Caco-2 (cell line): ENCODE measurements around the gene TACR1. TPM values are rescaled to one million over a fixed set of nuclear protein-coding genes. Genes with fewer than 3 reads are reported as not detected.
A peak's percentile ranks its signal among the peaks of the same experiment; 100 is the strongest.

Experiments used
- BruUV-seq: library from RNA; stranded (reverse); fragments of 400-500 nt; replicated peaks from 2 replicates; lab custom pipeline; 2021; lab: Mats Ljungman, UMichigan
- CTCF ChIA-PET: fragments of 300-600 bp; sonication (Branson Sonifier 250); formaldehyde crosslinking; loops from one replicate; lab custom pipeline; 2022; ENCODE audit warnings: antibody characterized with exemption; lab: Charles Lee
- POLR2A ChIA-PET: fragments of 300-600 bp; sonication (Branson Sonifier 250); formaldehyde crosslinking; loops from one replicate; lab custom pipeline; 2022; ENCODE audit warnings: antibody characterized with exemption; lab: Charles Lee
- DNase-seq, 2 experiments: peaks; one replicate each; pipeline versions ENCODE4 v3.0.0 to v3.0.0-alpha.2; 2020 to 2022
- H3K27me3 ChIP-seq: replicated peaks from 2 replicates; pipeline ENCODE4 v1.6.0; 2011; ENCODE audit warnings: low read length; ENCODE audit not compliant: control insufficient read depth, insufficient read depth
- H3K36me3 ChIP-seq: 2 replicates; pipeline ENCODE4 v1.5.1; 2011; ENCODE audit warnings: low read length; ENCODE audit not compliant: control insufficient read depth, insufficient read depth
- H3K4me1 ChIP-seq: fragments of 250-450 bp; sonication (Bioruptor Pico); 2 replicates; pipeline ENCODE4 v1.5.1; 2020; ENCODE audit warnings: mild to moderate bottlenecking
- H3K4me3 ChIP-seq: 2 replicates; pipeline ENCODE4 v1.5.1; 2011; ENCODE audit warnings: low read depth, mild to moderate bottlenecking, control low read depth, low read length
- H3K9me3 ChIP-seq: fragments of 250-450 bp; sonication (Bioruptor Pico); 2 replicates; pipeline ENCODE4 v1.5.1; 2020; ENCODE audit warnings: mild to moderate bottlenecking, moderate library complexity
- H3K27ac Mint-ChIP-seq: one replicate; pipeline ENCODE4 v1.8.0; 2022; ENCODE audit warnings: mixed read lengths; ENCODE audit not compliant: unreplicated experiment
- H3K27me3 Mint-ChIP-seq: one replicate; pipeline ENCODE4 v1.8.0; 2022; ENCODE audit warnings: mixed read lengths; ENCODE audit not compliant: insufficient read depth, unreplicated experiment
- H3K36me3 Mint-ChIP-seq: one replicate; pipeline ENCODE4 v1.8.0; 2022; ENCODE audit warnings: mild to moderate bottlenecking, mixed read lengths; ENCODE audit not compliant: insufficient read depth, unreplicated experiment
- H3K4me1 Mint-ChIP-seq: one replicate; pipeline ENCODE4 v1.8.0; 2022; ENCODE audit warnings: low read depth, mixed read lengths; ENCODE audit not compliant: unreplicated experiment
- H3K4me3 Mint-ChIP-seq: one replicate; pipeline ENCODE4 v1.8.0; 2022; ENCODE audit warnings: mild to moderate bottlenecking, moderate library complexity, mixed read lengths; ENCODE audit not compliant: unreplicated experiment
- H3K9me3 Mint-ChIP-seq: one replicate; pipeline ENCODE4 v1.8.0; 2022; ENCODE audit warnings: mixed read lengths; ENCODE audit not compliant: unreplicated experiment
- intact Hi-C: fragments of 100-400 bp; cut with micrococcal nuclease; formaldehyde crosslinking; loops from one replicate; pipeline ENCODE4 v1.10.0; 2022; ENCODE audit not compliant: unreplicated experiment
- total RNA-seq: library from RNA; stranded (reverse); gene quantifications from 2 replicates; pipeline ENCODE4 v1.2.3, GENCODE V29; 2022
- TF ChIP-seq, protein P1 (sequence below), 2 experiments: fragments of 200-600 bp in 1 of 2; IDR thresholded peaks; 1 replicate in 1 of 2; 2 replicates in 1 of 2; pipeline versions ENCODE4 v1.5.1 to v1.8.0; 2011 to 2022; ENCODE audit warnings: antibody characterized with exemption in 1 of 2, control low read depth in 1 of 2, inconsistent platforms in 1 of 2, low read depth in 1 of 2, low read length in 1 of 2, mild to moderate bottlenecking in 1 of 2, moderate library complexity in 1 of 2; ENCODE audit not compliant: insufficient read depth in 1 of 2, severe bottlenecking in 1 of 2, unreplicated experiment in 1 of 2

Gene TACR1
- total RNA-seq, 1 experiment from 2014 or later, result 0.07 TPM

GRCh38 chr2:75065402-75066008 is 133.8 kb downstream of the TACR1 start:
- Mint-ChIP-seq H3K27me3 (no peaks in the 10 kb centered on the region), H3K27ac (no peak overlapping the region), H3K9me3 (no peaks in the 10 kb centered on the region), H3K36me3 (no peaks in the 10 kb centered on the region), H3K4me1 (peaks cover 5% of the 10 kb centered on the region), H3K4me3 (no peak overlapping the region)
- no peaks in the 10 kb centered on the region for H3K27me3 ChIP-seq
- H3K36me3 ChIP-seq, result no peaks in the 10 kb centered on the region
- H3K9me3 ChIP-seq, result no peaks in the 10 kb centered on the region
- H3K4me1 ChIP-seq, result no peaks in the 10 kb centered on the region
- POLR2A ChIA-PET, result no interaction called here
- CTCF ChIA-PET, result interaction anchor here (1.6 kb wide), 1 partner anchor 88 kb away, joined by 5 read pairs; no protein-coding TSS in a partner anchor
- no peak overlapping the region for H3K4me3 ChIP-seq
- BruUV-seq, result no TSS peak
- intact Hi-C loops, result loop anchor here (1.0 to 5.0 kb wide), 6 partner anchors 87 to 563 kb away; partner anchors contain the start of gene TACR1
- DNase-seq, result no peak
- TF ChIP-seq, protein P1, sequence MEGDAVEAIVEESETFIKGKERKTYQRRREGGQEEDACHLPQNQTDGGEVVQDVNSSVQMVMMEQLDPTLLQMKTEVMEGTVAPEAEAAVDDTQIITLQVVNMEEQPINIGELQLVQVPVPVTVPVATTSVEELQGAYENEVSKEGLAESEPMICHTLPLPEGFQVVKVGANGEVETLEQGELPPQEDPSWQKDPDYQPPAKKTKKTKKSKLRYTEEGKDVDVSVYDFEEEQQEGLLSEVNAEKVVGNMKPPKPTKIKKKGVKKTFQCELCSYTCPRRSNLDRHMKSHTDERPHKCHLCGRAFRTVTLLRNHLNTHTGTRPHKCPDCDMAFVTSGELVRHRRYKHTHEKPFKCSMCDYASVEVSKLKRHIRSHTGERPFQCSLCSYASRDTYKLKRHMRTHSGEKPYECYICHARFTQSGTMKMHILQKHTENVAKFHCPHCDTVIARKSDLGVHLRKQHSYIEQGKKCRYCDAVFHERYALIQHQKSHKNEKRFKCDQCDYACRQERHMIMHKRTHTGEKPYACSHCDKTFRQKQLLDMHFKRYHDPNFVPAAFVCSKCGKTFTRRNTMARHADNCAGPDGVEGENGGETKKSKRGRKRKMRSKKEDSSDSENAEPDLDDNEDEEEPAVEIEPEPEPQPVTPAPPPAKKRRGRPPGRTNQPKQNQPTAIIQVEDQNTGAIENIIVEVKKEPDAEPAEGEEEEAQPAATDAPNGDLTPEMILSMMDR (IDR thresholded peaks at IDR 0.05; ENCODE audit: insufficient read depth in 1 of 2, low read depth in 1 of 2, low read length in 1 of 2, severe bottlenecking in 1 of 2, unreplicated experiment in 1 of 2), result no peak

- CTCF ChIA-PET, result interaction anchor here (0.9 to 1.6 kb wide), 2 partner anchors 89 to 176 kb away, joined by 3 to 5 read pairs; no protein-coding TSS in a partner anchor
- TF ChIP-seq, protein P1 (IDR thresholded peaks at IDR 0.05; ENCODE audit: insufficient read depth in 1 of 2, low read depth in 1 of 2, low read length in 1 of 2, severe bottlenecking in 1 of 2, unreplicated experiment in 1 of 2), result peak; percentile 91 to 92
- H3K36me3 ChIP-seq, result no peaks in the 10 kb centered on the region
- H3K27me3 ChIP-seq, result no peaks in the 10 kb centered on the region
- POLR2A ChIA-PET, result no interaction called here
- no peaks in the 10 kb centered on the region for H3K9me3 Mint-ChIP-seq
- DNase-seq, result peak; percentile 59 to 79
- H3K4me1 Mint-ChIP-seq, result peaks cover 5% of the 10 kb centered on the region
- no peaks in the 10 kb centered on the region for H3K27me3 Mint-ChIP-seq
- H3K27ac Mint-ChIP-seq, result no peak overlapping the region
- BruUV-seq, result no TSS peak
- no peaks in the 10 kb centered on the region for H3K9me3 ChIP-seq
- no peaks in the 10 kb centered on the region for H3K4me1 ChIP-seq
- intact Hi-C loops, result loop anchor here (1.0 to 5.0 kb wide), 6 partner anchors 88 to 564 kb away; partner anchors contain the start of gene TACR1
- no peak overlapping the region for H3K4me3 ChIP-seq
- H3K36me3 Mint-ChIP-seq, result no peaks in the 10 kb centered on the region
- no peak overlapping the region for H3K4me3 Mint-ChIP-seq
Measured at GRCh38 chr2:75064691-75065396, 134.5 kb downstream of the TACR1 start.

GRCh38 chr2:75063906-75064305 is 135.4 kb downstream of the TACR1 start:
- TF ChIP-seq, protein P1 (IDR thresholded peaks at IDR 0.05; ENCODE audit: insufficient read depth in 1 of 2, low read depth in 1 of 2, low read length in 1 of 2, severe bottlenecking in 1 of 2, unreplicated experiment in 1 of 2), result no peak
- Mint-ChIP-seq H3K36me3 (no peaks in the 10 kb centered on the region), H3K27me3 (no peaks in the 10 kb centered on the region)

More at GRCh38 chr2:75063906-75064305, 135.4 kb downstream of the TACR1 start:
- no peaks in the 10 kb centered on the region for H3K36me3 ChIP-seq
- H3K9me3 ChIP-seq, result no peaks in the 10 kb centered on the region
- H3K4me1 Mint-ChIP-seq, result peaks cover 5% of the 10 kb centered on the region
- H3K4me3 Mint-ChIP-seq, result no peak overlapping the region
- no TSS peak for BruUV-seq
- H3K27me3 ChIP-seq, result no peaks in the 10 kb centered on the region
- ChIA-PET POLR2A (no interaction called here), CTCF (no interaction called here)
- no peak overlapping the region for H3K27ac Mint-ChIP-seq
- H3K9me3 Mint-ChIP-seq, result no peaks in the 10 kb centered on the region
- no peak overlapping the region for H3K4me3 ChIP-seq
- no peaks in the 10 kb centered on the region for H3K4me1 ChIP-seq
- no peak for DNase-seq
- intact Hi-C loops, result loop anchor here (2.0 kb wide), 3 partner anchors 89 to 565 kb away; no protein-coding TSS in a partner anchor
